Ovary (tissue), 3 donors: Measurements from ENCODE around the gene LANCL1.

Source experiments
- CTCF ChIP-seq, 3 donors: fragments of 450-650 bp in 2 of 3; fragments of 200-600 bp in 1 of 3; IDR thresholded peaks; one replicate each; pipeline versions ENCODE4 v1.5.1 to v1.8.0; 2016 to 2022; ENCODE audit warnings: antibody characterized with exemption in 3 of 3, mild to moderate bottlenecking in 1 of 3
- POLR2A ChIP-seq: fragments of 450-650 bp; IDR thresholded peaks from one replicate; pipeline ENCODE4 v1.6.1; 2017; ENCODE audit warnings: antibody characterized with exemption, mild to moderate bottlenecking, moderate library complexity
- donor health status: DM: no; HTN: no; CAD: no.

GRCh38 chr2:210392469-210392881 is 84.1 kb downstream of the LANCL1 start:
- no peak for TF ChIP-seq CTCF (IDR thresholded peaks at IDR 0.05)
- TF ChIP-seq POLR2A: no peak
